Stimulated activated CD4-positive, alpha-beta T cell treated with anti-CD3 and anti-CD28 coated beads, TNF-alpha, amount 100 ng/mL, for 1 hour (primary cell): ENCODE data around the gene ARFRP1.
A peak's percentile ranks its signal among the peaks of the same experiment; 100 is the strongest.

Experiments
- DNase-seq, 3 donors: peaks; one replicate each; pipeline ENCODE4 v3.0.0-alpha.2; 2020; ENCODE audit warnings: low read depth in 3 of 3, low spot score in 1 of 3

The ARFRP1 gene

DNA sequence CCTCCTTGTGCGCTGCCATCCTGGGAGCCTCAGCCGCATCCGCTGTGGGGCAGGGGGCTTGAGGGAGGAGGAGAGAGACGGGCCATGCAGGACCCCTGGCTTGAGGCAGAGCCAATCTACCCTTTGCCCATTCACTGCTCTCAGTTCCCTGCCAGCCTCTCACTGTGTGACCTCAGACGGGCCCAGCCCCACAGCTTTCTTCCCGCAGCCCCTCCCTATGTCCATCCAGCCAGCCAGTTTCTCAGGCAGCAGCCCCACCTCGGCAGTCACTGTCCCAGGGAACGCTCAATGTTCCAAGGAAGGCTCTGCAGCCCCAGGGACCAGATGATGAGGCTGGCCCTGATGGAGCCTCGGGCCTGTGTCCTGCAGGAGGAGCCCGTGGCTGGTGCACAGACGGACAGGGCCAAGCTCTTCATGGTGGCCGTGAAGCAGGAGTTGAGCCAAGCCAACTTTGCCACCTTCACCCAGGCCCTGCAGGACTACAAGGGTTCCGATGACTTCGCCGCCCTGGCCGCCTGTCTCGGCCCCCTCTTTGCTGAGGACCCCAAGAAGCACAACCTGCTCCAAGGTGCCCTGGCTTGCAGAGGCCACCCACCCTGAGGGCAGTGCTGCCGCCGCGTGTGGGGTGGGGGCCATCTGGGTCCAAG lies 15.2 kb downstream of the ARFRP1 start:
- no peak for DNase-seq

- DNase-seq, result no peak
These were observed 15.9 kb downstream of the ARFRP1 start for GRCh38 chr20:63691711-63692435.

DNA sequence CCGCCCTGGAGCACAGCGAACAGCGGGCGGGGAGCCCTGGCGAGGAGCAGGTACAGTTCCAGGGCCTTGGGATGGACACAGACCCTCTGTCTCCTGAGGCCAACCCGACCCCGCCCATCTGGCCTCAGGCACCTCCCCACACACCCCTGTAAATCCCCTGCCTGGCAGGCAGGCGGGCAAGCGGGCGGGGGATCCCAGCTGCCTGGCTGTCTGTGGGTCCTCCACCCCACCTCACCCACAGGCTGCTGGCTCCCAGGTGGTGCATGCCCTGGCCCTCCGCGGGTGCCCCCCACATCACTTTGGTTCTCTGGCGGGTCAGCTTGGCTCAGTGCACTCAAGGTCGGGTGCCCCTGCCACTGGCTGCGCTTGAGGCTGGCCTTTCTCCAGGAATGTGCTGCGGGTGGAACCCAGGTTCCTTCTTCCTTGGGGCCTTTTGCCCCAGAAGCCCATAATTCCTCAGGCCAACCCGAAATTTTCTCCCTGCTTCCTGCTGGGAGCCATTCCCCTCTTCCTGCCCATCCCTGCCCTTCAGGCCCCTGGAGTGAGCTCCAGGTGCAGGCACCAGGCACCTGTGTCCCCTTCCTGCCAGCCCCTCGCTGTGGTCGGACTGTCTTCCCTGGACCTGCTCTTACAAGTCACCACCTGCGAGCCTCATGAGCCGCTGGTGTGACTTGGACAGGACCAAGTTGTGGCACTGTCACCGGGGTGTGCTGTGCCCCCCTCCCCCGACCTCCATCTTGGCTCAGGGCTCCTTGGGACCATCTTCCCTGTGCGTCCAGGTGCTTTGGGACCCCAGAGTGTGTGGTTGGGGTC lies 16.7 kb downstream of the ARFRP1 start:
- DNase-seq, result no peak

DNA sequence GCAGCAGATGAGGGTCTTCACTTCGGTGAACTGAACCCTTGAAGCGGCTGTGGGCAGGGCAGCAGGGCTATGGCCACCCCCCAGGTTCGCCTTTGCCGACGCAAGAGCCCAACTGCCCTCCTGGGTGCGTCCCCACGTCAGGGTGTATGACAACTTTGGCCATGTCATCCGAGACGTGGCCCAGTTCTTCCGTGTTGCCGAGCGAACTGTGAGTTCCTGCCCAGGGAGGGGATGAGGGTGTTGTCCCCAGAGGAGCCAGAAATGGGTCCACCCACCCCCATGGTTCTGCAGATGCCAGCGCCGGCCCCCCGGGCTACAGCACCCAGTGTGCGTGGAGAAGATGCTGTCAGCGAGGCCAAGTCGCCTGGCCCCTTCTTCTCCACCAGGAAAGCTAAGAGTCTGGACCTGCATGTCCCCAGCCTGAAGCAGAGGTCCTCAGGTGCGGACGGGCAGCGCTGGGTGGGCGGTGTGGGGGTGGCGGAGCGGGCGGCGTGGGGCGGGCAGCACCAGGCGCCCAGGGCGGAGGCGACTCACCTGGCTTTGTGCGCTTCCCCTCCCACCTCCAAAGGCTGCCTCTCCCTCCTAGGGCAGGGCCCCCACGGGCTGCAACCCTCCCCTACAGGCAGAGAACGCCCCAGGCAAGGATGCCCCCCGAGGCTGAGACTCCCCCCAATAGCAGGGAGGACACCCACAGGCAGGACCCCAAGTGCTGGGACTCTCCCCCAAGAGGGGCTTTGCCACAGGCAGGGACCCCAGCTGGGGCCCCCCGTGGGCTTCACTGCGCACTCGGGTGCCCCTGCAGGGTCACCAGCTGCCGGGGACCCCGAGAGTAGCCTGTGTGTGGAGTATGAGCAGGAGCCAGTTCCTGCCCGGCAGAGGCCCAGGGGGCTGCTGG lies 17.5 kb downstream of the ARFRP1 start:
- DNase-seq, result no peak

GRCh38 chr20:63689046-63690002 lies 18.5 kb downstream of the ARFRP1 start:
- DNase-seq, result no peak

GRCh38 chr20:63688228-63689045 lies 19.3 kb downstream of the ARFRP1 start:
- DNase-seq, result no peak

GRCh38 chr20:63687419-63688178 lies 20.2 kb downstream of the ARFRP1 start:
- DNase-seq, result no peak

DNA sequence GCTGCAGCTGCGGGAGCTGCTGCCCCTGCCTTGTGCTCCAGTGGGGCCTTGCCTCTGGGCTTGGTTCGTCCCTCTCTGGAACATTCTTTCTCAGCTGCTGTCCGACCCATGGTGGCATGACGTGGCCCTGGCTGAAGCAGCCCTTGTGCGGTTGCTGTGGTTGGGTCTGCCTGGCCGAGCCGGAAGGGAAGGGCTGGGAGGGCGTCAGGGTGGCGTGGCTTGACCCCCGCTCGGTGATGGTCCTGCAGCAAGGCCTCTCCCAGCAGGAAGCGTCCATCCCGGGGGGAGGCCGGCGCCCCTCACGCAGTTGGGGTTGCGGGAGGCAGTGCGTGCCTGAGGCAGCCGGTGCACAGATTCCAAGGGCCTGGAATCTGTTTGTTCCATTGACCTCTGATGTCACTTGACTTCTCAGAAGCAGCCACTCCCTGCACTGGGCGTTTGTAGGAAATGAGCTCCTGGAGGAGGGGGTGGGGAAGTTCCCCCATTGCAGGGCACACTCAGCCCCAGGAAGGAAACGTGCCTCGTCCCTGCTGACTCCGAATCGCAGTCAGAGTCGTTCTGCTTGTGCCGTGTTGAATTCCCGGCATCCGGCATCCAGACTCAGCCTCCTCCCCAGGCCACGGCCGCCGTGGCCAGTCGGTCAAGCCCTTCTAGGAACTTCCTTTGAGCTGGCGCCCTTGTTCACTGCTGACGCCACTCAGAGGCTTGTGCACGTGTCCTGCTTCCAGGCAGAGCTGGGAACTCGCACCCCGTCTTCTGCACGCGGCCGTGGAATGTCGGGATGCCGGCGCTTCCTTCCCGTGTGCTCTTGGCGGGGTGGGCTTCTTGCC lies 21.1 kb downstream of the ARFRP1 start:
- DNase-seq, result peak in 1 of 3 donors; percentile 38

- DNase-seq, result no peak
These were observed 21.7 kb downstream of the ARFRP1 start for GRCh38 chr20:63686094-63686491.

- DNase-seq, result no peak
These were observed 22.3 kb downstream of the ARFRP1 start for GRCh38 chr20:63685269-63686026.

DNA sequence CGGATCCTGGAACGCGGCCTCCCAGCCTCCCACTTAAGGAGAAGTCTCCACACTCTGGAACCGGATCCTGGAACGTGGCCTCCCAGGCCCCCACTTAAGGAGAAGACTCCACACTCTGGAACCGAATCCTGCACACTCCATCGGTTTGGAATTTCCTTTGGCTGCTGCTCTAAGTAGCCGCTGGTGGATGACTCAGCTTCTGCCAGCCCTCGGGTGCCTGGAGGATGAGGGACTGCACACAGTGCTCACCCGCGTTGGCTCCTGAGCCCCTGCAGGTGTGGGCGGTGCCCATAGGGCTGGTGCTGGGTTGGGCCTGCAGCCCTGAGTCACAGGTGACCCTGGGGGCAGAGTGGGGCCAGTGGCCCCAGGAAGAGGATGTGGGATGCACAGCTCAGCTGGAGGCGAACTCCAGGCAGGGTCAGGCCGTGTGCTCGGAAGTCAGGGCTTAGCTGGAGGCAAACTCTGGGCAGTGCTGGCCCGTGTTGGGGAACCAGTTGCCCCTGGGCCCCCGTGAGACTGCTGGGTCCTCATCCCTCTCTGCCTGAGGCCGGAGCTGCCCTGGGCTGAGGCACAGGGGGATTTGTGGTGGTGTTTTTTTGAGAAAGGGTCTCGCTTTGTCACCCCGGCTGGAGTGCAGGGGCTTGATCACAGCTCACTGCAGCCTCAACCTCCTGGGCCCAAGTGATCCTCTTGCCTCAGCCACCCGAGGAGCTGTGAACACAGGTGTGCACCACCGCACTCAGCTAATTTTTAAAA lies 25.2 kb downstream of the ARFRP1 start:
- DNase-seq, result no peak

GRCh38 chr20:63681609-63682142 lies 26.1 kb downstream of the ARFRP1 start:
- no peak for DNase-seq

DNA sequence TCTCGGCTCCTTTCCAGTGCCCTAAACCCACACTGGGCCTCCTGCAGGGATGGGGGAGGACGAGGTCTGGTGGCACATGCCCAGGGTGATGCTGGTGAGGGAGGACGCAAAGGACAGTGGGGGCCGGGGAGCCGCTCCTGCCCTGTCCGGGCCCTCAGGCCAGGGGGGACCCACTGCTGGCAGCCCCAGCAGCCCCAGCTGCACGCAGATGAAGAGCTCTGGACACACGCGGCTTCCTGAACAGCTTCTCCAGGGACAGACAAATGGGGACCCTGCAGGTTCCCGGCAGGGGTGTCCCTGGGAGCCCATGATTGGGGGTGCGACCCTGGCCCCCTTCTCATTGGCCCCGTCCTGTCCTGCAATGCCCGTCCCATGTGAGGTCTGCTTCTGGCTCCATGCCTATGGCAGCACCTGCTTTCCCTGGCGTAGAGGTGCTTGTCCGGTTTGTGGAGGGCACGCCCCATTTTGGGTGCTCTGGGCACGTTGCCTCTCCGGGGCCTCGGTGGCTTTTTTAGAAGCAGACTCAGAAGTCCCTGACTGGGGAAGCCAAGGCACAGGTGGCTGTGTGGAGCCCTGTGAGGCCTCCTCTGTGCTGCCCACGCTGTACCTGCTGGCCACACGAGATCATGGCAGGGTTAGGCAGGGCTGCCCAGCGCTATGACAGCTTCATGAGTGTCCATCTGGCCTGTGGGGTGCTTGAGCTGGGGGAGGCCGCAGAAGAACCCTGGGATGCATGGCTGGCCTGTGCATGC lies 26.7 kb downstream of the ARFRP1 start:
- no peak for DNase-seq

DNA sequence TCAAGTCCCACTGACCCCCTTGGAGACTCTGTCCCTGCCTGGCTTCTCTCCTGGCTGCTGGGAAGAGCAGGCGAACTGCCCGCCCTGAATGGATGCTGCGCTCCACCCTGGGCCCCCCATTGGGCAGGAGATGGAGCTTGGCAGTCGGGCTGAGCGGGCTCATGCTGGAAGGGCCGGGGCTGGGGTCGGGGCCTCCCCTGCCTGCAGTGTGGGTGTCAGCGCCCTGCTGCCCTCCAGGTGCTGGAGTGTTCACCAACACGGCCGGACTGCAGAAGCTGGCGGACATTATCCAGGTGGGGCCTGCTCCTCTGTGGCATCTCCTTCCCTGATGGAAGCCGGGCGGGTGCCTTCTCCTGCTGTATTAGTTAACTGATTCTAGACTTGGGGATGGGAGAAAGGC lies 27.3 kb downstream of the ARFRP1 start:
- no peak for DNase-seq

GRCh38 chr20:63679799-63680305 lies 27.9 kb downstream of the ARFRP1 start:
- DNase-seq, result no peak
